H9 (cell line): ENCODE results near the gene SLC9A7. TPM values are rescaled to one million over a fixed set of nuclear protein-coding genes. Genes with fewer than 3 reads are reported as not detected.

Experiments used
- DNase-seq: peaks from one replicate; pipeline ENCODE4 v3.0.0-alpha.2; 2017
- H2AFZ ChIP-seq: one replicate; pipeline ENCODE4 v1.6.1; 2013; ENCODE audit warnings: mild to moderate bottlenecking, low read length, control low read depth, moderate library complexity
- H2AK5ac ChIP-seq: 2 replicates; pipeline ENCODE4 v1.6.1; 2013; ENCODE audit warnings: low read length, control low read depth, mixed read lengths; ENCODE audit not compliant: insufficient read length
- H2BK120ac ChIP-seq: one replicate; pipeline ENCODE4 v1.6.1; 2013; ENCODE audit warnings: low read depth, mild to moderate bottlenecking, low read length, control low read depth, inconsistent platforms; ENCODE audit not compliant: poor library complexity, severe bottlenecking
- H2BK12ac ChIP-seq: 2 replicates; pipeline ENCODE4 v1.6.1; 2013; ENCODE audit warnings: low read length, control low read depth, mixed read lengths, low read depth; ENCODE audit not compliant: insufficient read length
- H2BK15ac ChIP-seq: 2 replicates; pipeline ENCODE4 v1.6.1; 2013; ENCODE audit warnings: low read depth, low read length, control low read depth
- H2BK20ac ChIP-seq: one replicate; pipeline ENCODE4 v1.6.1; 2013; ENCODE audit warnings: low read depth, mild to moderate bottlenecking, low read length, control low read depth, inconsistent platforms; ENCODE audit not compliant: poor library complexity, severe bottlenecking
- H2BK5ac ChIP-seq: 2 replicates; pipeline ENCODE4 v1.6.1; 2013; ENCODE audit warnings: low read length, control low read depth, mixed read lengths; ENCODE audit not compliant: insufficient read length
- H3K14ac ChIP-seq: 2 replicates; pipeline ENCODE4 v1.6.1; 2013; ENCODE audit warnings: low read length, control low read depth; ENCODE audit not compliant: insufficient read depth
- H3K18ac ChIP-seq: 2 replicates; pipeline ENCODE4 v1.6.1; 2013; ENCODE audit warnings: low read depth, mild to moderate bottlenecking, mixed read lengths, low read length, control low read depth; ENCODE audit not compliant: insufficient read length
- H3K23ac ChIP-seq: 2 replicates; pipeline ENCODE4 v1.6.1; 2013; ENCODE audit warnings: low read length, control low read depth, mixed read lengths, low read depth; ENCODE audit not compliant: insufficient read length
- H3K23me2 ChIP-seq: 2 replicates; pipeline ENCODE4 v1.6.1; 2013; ENCODE audit warnings: low read depth, mild to moderate bottlenecking, mixed read lengths, low read length, control low read depth; ENCODE audit not compliant: insufficient read length, poor library complexity, severe bottlenecking
- H3K27ac ChIP-seq: 2 replicates; pipeline ENCODE4 v1.5.1; 2013; ENCODE audit warnings: low read length, control low read depth, mixed read lengths, low read depth; ENCODE audit not compliant: insufficient read length
- H3K27me3 ChIP-seq: 2 replicates; pipeline ENCODE4 v1.6.1; 2013; ENCODE audit warnings: low read length, control low read depth, inconsistent platforms; ENCODE audit not compliant: insufficient read depth
- H3K4ac ChIP-seq: 2 replicates; pipeline ENCODE4 v1.6.1; 2013; ENCODE audit warnings: low read depth, mild to moderate bottlenecking, control low read depth, inconsistent platforms, low read length, moderate library complexity
- H3K4me1 ChIP-seq: 2 replicates; pipeline ENCODE4 v1.6.1; 2013; ENCODE audit warnings: low read length, control low read depth, inconsistent platforms; ENCODE audit not compliant: insufficient read depth
- H3K4me2 ChIP-seq: 2 replicates; pipeline ENCODE4 v1.6.1; 2013; ENCODE audit warnings: low read length, control low read depth, mixed read lengths; ENCODE audit not compliant: insufficient read length, insufficient read depth
- H3K56ac ChIP-seq: 2 replicates; pipeline ENCODE4 v1.6.1; 2013; ENCODE audit warnings: low read depth, mild to moderate bottlenecking, mixed read lengths, low read length, control low read depth; ENCODE audit not compliant: insufficient read length
- H3K79me1 ChIP-seq: 2 replicates; pipeline ENCODE4 v1.6.1; 2013; ENCODE audit warnings: low read depth, mild to moderate bottlenecking, moderate library complexity, low read length, control low read depth, inconsistent platforms; ENCODE audit not compliant: insufficient read depth, poor library complexity, severe bottlenecking
- H3K79me2 ChIP-seq: 2 replicates; pipeline ENCODE4 v1.6.1; 2013; ENCODE audit warnings: low read length, control low read depth, inconsistent platforms; ENCODE audit not compliant: insufficient read depth
- H3K9ac ChIP-seq: 2 replicates; pipeline ENCODE4 v1.6.1; 2013; ENCODE audit warnings: low read length, control low read depth, mixed read lengths; ENCODE audit not compliant: insufficient read length; ENCODE audit errors: extremely low read depth
- H3K9me3 ChIP-seq: one replicate; pipeline ENCODE4 v1.6.1; 2013; ENCODE audit warnings: low read depth, low read length, inconsistent platforms; ENCODE audit not compliant: control insufficient read depth
- H3T11ph ChIP-seq: one replicate; pipeline ENCODE4 v1.6.1; 2013; ENCODE audit warnings: mild to moderate bottlenecking, low read length, control low read depth, inconsistent platforms
- H4K20me1 ChIP-seq: one replicate; pipeline ENCODE4 v1.6.1; 2013; ENCODE audit not compliant: control insufficient read depth, insufficient read length, insufficient read depth
- H4K5ac ChIP-seq: 2 replicates; pipeline ENCODE4 v1.6.1; 2013; ENCODE audit warnings: low read depth, mild to moderate bottlenecking, mixed read lengths, low read length, control low read depth; ENCODE audit not compliant: insufficient read length
- H4K8ac ChIP-seq: replicated peaks from 2 replicates; pipeline ENCODE4 v1.6.1; 2013; ENCODE audit warnings: low read length, control low read depth, mixed read lengths, low read depth; ENCODE audit not compliant: insufficient read length
- H4K91ac ChIP-seq: 2 replicates; pipeline ENCODE4 v1.6.1; 2013; ENCODE audit warnings: low read depth, mild to moderate bottlenecking, moderate library complexity, mixed read lengths, low read length, control low read depth; ENCODE audit not compliant: insufficient read length
- H3K27ac Mint-ChIP-seq, 3 experiments: 2 replicates in 2 of 3; 3 replicates in 1 of 3; pipeline ENCODE4 v1.8.0; 2020 to 2021; ENCODE audit warnings: mixed read lengths in 3 of 3, mild to moderate bottlenecking in 1 of 3, moderate library complexity in 1 of 3
- H3K27me3 Mint-ChIP-seq: 2 replicates; pipeline ENCODE4 v1.8.0; 2021; ENCODE audit warnings: low read depth, mild to moderate bottlenecking, moderate library complexity, mixed read lengths
- H3K36me3 Mint-ChIP-seq, 3 experiments: 2 replicates in 2 of 3; 3 replicates in 1 of 3; pipeline ENCODE4 v1.8.0; 2020 to 2021; ENCODE audit warnings: low read depth in 3 of 3, mixed read lengths in 3 of 3; ENCODE audit not compliant: insufficient read depth in 1 of 3
- H3K4me1 Mint-ChIP-seq, 2 experiments: 2 replicates each; pipeline ENCODE4 v1.8.0; 2020; ENCODE audit warnings: mixed read lengths in 2 of 2
- H3K4me3 Mint-ChIP-seq, 2 experiments: 2 replicates in 1 of 2; 3 replicates in 1 of 2; pipeline ENCODE4 v1.8.0; 2020 to 2021; ENCODE audit warnings: mild to moderate bottlenecking in 2 of 2, mixed read lengths in 2 of 2, moderate library complexity in 1 of 2
- H3K9me3 Mint-ChIP-seq, 2 experiments: 2 replicates in 1 of 2; 3 replicates in 1 of 2; pipeline ENCODE4 v1.8.0; 2020; ENCODE audit warnings: mild to moderate bottlenecking in 2 of 2, mixed read lengths in 2 of 2, moderate library complexity in 1 of 2
- CTCF ChIP-seq: fragments of 200-600 bp; sonication (generic); conservative IDR thresholded peaks from 3 replicates; pipeline ENCODE4 v1.8.0; 2021; ENCODE audit warnings: antibody characterized with exemption, mild to moderate bottlenecking
- WGBS: extraction: QIAGEN DNeasy Blood & Tissue Kit; methylation state at CpG from one replicate; pipeline ENCODE4 v1.1.7; 2013; ENCODE audit warnings: missing lambda C conversion rate, low lambda C conversion rate, mixed read lengths; ENCODE audit not compliant: insufficient read length; ENCODE audit errors: extremely low coverage; 5-methylcytosine and 5-hydroxymethylcytosine counted together
- total RNA-seq: library from RNA; stranded (reverse); gene quantifications from 2 replicates; pipeline ENCODE4 v1.2.1, GENCODE V29; 2021

The SLC9A7 gene
- total RNA-seq, 1 experiment from 2014 or later: 5.9 TPM

GRCh38 chrX:46666831-46667230 is 92.1 kb downstream of the SLC9A7 start:
- Mint-ChIP-seq H3K9me3 (peaks cover 58 to 63% of the 10 kb centered on the region in 2 experiments), H3K27ac (no peak overlapping the region), H3K4me3 (no peak overlapping the region), H3K36me3 (peaks cover 12 to 25% (median 17%) of the 10 kb centered on the region in 3 experiments; a peak in 6 of 7 replicates), H3K27me3 (no peaks in the 10 kb centered on the region), H3K4me1 (no peaks in the 10 kb centered on the region)
- no peaks in the 10 kb centered on the region for H3K79me2 ChIP-seq
- no peak overlapping the region for H2BK20ac ChIP-seq
- DNase-seq: no peak
- H2BK15ac ChIP-seq: no peak overlapping the region
- H3K9ac ChIP-seq: no peak overlapping the region
- no peaks in the 10 kb centered on the region for H3K4me1 ChIP-seq
- H3K79me1 ChIP-seq: no peaks in the 10 kb centered on the region
- no peak overlapping the region for H4K5ac ChIP-seq
- H3K4me2 ChIP-seq: no peak overlapping the region
- no peak overlapping the region for H2BK12ac ChIP-seq
- no peak overlapping the region for H3K14ac ChIP-seq
- H3K4ac ChIP-seq: no peak overlapping the region
- TF ChIP-seq CTCF: no peak
- H2BK5ac ChIP-seq: no peak overlapping the region
- no peak overlapping the region for H3K56ac ChIP-seq
- no peaks in the 10 kb centered on the region for H4K20me1 ChIP-seq
- H2AFZ ChIP-seq: no peak overlapping the region
- WGBS: no CpG with 5 or more reads among the region's 2 CpGs
- H2BK120ac ChIP-seq: no peak overlapping the region
- H3T11ph ChIP-seq: no peak overlapping the region
- no peaks in the 10 kb centered on the region for H3K27me3 ChIP-seq
- H3K27ac ChIP-seq: no peak overlapping the region
- H3K18ac ChIP-seq: no peak overlapping the region
- H2AK5ac ChIP-seq: no peak overlapping the region
- H3K23me2 ChIP-seq: no peaks in the 10 kb centered on the region
- H4K91ac ChIP-seq: no peak overlapping the region
- peaks cover 24% of the 10 kb centered on the region for H3K9me3 ChIP-seq
- H3K23ac ChIP-seq: no peak overlapping the region
- no peak overlapping the region for H4K8ac ChIP-seq
